Esophagus squamous epithelium (tissue), 5 donors: ENCODE data around the gene IPO8. TPM values are rescaled to one million over a fixed set of nuclear protein-coding genes. Genes with fewer than 3 reads are reported as not detected.

Experiments
- DNase-seq: peaks from one replicate; lab custom pipeline; 2025; lab: John Stamatoyannopoulos, UW
- H3K27ac ChIP-seq, 4 donors: fragments of 200-600 bp; sonication (generic); one replicate each; pipeline ENCODE4 v1.5.1; 2016 to 2019; ENCODE audit warnings: mild to moderate bottlenecking in 1 of 4
- H3K27me3 ChIP-seq, 4 donors: fragments of 200-600 bp; sonication (generic); 1 replicate in 3 of 4; 2 replicates in 1 of 4; pipeline versions ENCODE4 v1.5.1 to v1.6.0; 2017 to 2021; ENCODE audit warnings: antibody characterized with exemption in 1 of 4
- H3K36me3 ChIP-seq, 3 donors: fragments of 200-600 bp; sonication (generic); one replicate each; pipeline ENCODE4 v1.5.1; 2016 to 2019
- H3K4me1 ChIP-seq, 3 donors: fragments of 200-600 bp; sonication (generic); one replicate each; pipeline ENCODE4 v1.5.1; 2017 to 2019
- H3K4me3 ChIP-seq, 4 donors: fragments of 200-600 bp; sonication (generic); 1 replicate in 3 of 4; 2 replicates in 1 of 4; pipeline ENCODE4 v1.5.1; 2016 to 2019; ENCODE audit warnings: mild to moderate bottlenecking in 2 of 4, moderate library complexity in 1 of 4
- H3K9me3 ChIP-seq, 3 donors: fragments of 200-600 bp; sonication (generic); one replicate each; pipeline ENCODE4 v1.5.1; 2016 to 2019
- POLR2A ChIP-seq, 4 donors: fragments of 450-650 bp; IDR thresholded peaks; one replicate each; pipeline ENCODE4 v1.6.1; 2017; ENCODE audit warnings: antibody characterized with exemption in 4 of 4, mild to moderate bottlenecking in 4 of 4, moderate library complexity in 3 of 4
- WGBS, 2 donors: methylation state at CpG; one replicate each; pipeline ENCODE4 v1.1.5; 2018; 5-methylcytosine and 5-hydroxymethylcytosine counted together
- intact Hi-C: fragments of 100-400 bp; cut with DNase I; formaldehyde crosslinking; loops from one replicate; pipeline ENCODE4 v1.15.0; 2022
- total RNA-seq, 4 donors: library from RNA; depleted of rRNA; stranded (reverse); fragments of >200 nt; gene quantifications; one replicate each; pipeline ENCODE4 v1.1.0, GENCODE V29; 2016
- TF ChIP-seq, protein P1 (sequence below), 6 experiments: fragments of 450-650 bp in 4 of 6; fragments of 200-600 bp in 2 of 6; sonication (generic) in 2 of 6; IDR thresholded peaks; one replicate each; pipeline ENCODE4 v1.5.1; 2016 to 2019; ENCODE audit warnings: antibody characterized with exemption in 6 of 6, mild to moderate bottlenecking in 4 of 6, moderate library complexity in 4 of 6
- donor health status: DM: yes; HTN: yes; CAD: no.

Gene IPO8
- total RNA-seq, 4 donors from 2014 or later: 18.0 to 31.9 (median 29.0) TPM

DNA sequence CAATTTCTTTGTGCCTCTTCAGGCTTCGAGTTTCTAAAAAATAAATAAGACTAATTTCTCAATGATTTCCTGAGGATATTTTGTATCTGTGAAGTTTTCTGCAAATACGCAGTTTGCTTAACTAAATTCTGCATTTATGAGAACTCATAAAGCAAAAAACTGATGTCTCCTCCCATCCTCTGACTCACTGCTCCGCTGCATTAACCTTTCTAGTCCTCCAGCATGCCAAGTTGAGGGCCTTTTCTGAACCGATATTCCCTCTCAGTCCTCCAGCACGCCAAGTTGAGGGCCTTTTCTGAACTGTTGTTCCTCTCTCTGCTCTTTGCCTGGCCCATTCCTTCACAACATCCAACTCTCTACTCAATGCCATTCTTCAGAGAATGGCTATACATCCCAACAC lies 3.2 kb downstream of the IPO8 start:
- no peak overlapping the region for H3K4me3 ChIP-seq

DNA sequence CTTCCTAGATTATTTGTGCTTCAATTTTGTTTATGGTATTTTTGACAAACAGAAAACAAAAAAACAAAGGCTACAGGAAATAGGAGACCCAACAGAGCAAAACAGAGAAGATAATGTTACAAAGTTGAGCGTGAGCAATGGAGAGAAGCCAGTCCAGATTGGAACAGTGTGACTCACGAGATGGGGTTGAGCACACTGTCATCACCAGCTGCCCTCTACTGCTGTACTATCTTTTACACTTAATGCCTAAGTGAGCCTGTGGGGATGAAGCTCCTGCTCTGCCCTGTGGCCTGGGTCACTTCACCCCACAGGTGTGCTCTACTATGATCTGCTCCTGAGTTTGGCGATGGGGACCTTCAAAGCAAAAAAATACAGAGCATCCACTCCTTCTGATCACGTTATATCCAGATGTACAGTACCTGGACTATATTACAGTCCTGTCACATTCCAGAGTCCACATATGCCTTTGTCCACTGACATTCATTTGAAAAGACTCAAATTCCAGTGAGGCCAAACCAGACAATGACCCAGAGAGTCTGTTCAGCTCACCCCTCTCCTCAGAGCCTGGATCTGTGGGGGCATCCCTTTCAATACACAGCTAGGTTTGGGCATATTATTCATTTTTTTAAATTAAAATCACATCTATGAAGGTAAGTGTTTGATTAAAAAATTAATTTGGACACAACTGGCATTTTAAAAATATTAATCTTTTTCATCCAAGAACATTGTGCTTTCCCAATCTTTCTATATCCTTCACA lies 4.4 kb downstream of the IPO8 start:
- H3K9me3 ChIP-seq: no peaks in the 10 kb centered on the region
- no peak overlapping the region for H3K27ac ChIP-seq
- no peak for DNase-seq
- H3K4me3 ChIP-seq: no peak overlapping the region
- 69 to 70% methylated on average over 4 of the region's 4 CpGs for WGBS, 2 donors
- no peaks in the 10 kb centered on the region for H3K27me3 ChIP-seq
- TF ChIP-seq, protein P1, sequence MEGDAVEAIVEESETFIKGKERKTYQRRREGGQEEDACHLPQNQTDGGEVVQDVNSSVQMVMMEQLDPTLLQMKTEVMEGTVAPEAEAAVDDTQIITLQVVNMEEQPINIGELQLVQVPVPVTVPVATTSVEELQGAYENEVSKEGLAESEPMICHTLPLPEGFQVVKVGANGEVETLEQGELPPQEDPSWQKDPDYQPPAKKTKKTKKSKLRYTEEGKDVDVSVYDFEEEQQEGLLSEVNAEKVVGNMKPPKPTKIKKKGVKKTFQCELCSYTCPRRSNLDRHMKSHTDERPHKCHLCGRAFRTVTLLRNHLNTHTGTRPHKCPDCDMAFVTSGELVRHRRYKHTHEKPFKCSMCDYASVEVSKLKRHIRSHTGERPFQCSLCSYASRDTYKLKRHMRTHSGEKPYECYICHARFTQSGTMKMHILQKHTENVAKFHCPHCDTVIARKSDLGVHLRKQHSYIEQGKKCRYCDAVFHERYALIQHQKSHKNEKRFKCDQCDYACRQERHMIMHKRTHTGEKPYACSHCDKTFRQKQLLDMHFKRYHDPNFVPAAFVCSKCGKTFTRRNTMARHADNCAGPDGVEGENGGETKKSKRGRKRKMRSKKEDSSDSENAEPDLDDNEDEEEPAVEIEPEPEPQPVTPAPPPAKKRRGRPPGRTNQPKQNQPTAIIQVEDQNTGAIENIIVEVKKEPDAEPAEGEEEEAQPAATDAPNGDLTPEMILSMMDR (IDR thresholded peaks at IDR 0.05): no peak
- TF ChIP-seq POLR2A (IDR thresholded peaks at IDR 0.05): no peak
- H3K4me1 ChIP-seq: peaks cover 5 to 47% (median 18%) of the 10 kb centered on the region in 3 donors
- H3K36me3 ChIP-seq: peaks cover 0 to 5% (median 0%) of the 10 kb centered on the region in 3 donors
- intact Hi-C loops: no loop called here

More for the DNA sequence above, 3.2 kb downstream of the IPO8 start:
- intact Hi-C loops: no loop called here
- H3K9me3 ChIP-seq: no peaks in the 10 kb centered on the region
- TF ChIP-seq, protein P1 (IDR thresholded peaks at IDR 0.05): no peak
- no peak for TF ChIP-seq POLR2A (IDR thresholded peaks at IDR 0.05)
- peaks cover 0 to 2% (median 0%) of the 10 kb centered on the region in 3 donors for H3K36me3 ChIP-seq
- DNase-seq: no peak
- H3K4me1 ChIP-seq: peaks cover 9 to 50% (median 21%) of the 10 kb centered on the region in 3 donors
- H3K27ac ChIP-seq: no peak overlapping the region
- 63 to 71% methylated on average over 5 of the region's 5 CpGs for WGBS, 2 donors
- H3K27me3 ChIP-seq: no peaks in the 10 kb centered on the region

DNA sequence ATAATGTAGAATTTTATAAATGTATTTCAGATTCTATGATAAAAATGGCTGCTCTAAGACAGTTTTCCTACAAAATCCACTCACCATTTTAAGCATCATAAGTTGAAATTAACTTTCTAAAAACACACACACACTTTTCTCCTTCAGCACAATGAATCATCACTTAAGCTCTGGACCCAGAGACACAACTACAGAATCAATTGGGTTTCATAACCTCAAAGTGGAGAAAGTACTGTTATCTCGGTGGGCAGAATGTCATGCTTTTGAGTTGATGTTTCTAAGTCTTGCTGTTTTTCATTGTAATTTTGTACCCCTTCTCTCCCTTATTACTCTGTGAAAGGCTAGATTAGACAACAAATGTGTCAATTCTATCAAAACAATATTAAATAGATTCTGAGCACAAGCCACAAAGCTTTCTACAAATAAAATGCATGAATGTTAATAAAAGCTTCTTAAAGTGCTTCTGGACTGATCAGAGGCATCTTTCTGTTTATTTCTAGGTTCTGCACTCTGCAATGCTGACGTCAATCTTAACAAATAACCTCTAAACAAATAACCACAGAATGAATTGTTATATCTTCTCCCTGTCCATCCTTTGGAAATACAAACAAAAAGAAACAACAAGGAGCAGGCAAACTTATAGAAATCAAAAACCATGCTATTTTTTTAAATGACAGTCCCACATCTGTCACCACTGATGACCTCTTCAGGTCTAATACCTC lies 8.2 kb downstream of the IPO8 start:
- intact Hi-C loops: no loop called here
- WGBS, 2 donors: 82 to 85% methylated on average over 2 of the region's 2 CpGs
- DNase-seq: no peak
- Histone ChIP-seq H3K27me3 (no peaks in the 10 kb centered on the region), H3K36me3 (peaks cover 0 to 41% (median 0%) of the 10 kb centered on the region in 3 donors), H3K4me3 (no peak overlapping the region), H3K9me3 (no peaks in the 10 kb centered on the region), H3K4me1 (peaks cover 0 to 18% (median 0%) of the 10 kb centered on the region in 3 donors), H3K27ac (no peak overlapping the region)
- no peak for TF ChIP-seq POLR2A (IDR thresholded peaks at IDR 0.05)
- TF ChIP-seq, protein P1 (IDR thresholded peaks at IDR 0.05): no peak

DNA sequence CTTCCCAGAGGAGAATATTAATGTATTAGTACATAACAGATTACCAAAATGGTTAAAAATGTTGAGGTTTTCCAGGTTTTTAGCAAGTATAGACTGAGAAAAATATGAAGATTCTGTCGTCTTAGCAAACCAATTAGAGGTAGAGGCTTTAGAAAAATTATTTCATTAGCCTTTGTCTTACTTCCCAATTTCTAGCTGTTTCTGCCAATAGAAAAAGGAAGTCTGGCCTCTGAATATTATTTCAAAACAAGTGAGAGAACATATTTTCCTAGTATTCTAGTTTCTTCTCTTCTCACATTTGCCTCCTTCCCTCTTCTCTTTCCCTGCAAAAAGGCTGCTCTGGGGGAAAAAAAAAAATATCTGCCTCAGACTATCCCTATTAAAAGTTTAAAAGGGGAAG lies 16.4 kb downstream of the IPO8 start:
- TF ChIP-seq, protein P1 (IDR thresholded peaks at IDR 0.05): no peak
- no peak for TF ChIP-seq POLR2A (IDR thresholded peaks at IDR 0.05)
- H3K27ac ChIP-seq: no peak overlapping the region
- no peaks in the 10 kb centered on the region for H3K9me3 ChIP-seq
- H3K4me1 ChIP-seq: no peaks in the 10 kb centered on the region
- no peaks in the 10 kb centered on the region for H3K27me3 ChIP-seq
- intact Hi-C loops: no loop called here
- H3K4me3 ChIP-seq: no peak overlapping the region
- WGBS, 2 donors: 74 to 83% methylated on average over 1 of the region's 1 CpG
- DNase-seq: no peak
- H3K36me3 ChIP-seq: peaks cover 0 to 91% (median 0%) of the 10 kb centered on the region in 3 donors

DNA sequence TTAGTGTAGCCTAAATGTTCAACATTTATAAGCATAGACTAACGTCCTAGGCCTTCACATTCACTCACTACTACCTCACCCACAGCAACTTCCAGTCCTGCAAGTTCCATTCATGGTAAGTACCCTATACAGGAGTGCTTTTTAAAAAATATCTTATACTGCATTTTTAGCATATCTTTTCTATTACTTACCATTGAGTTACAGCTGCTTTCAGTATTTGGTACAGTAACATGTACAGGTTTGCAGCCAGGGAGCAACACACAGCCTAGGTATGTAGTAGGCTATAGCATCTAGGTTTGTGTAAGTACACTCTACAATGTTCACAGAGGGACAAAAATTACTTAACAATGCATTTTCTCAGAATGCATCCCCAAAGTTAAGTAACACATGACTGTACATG lies 17.4 kb downstream of the IPO8 start:
- no peak for DNase-seq
- H3K27me3 ChIP-seq: no peaks in the 10 kb centered on the region
- 89 to 90% methylated on average over 1 of the region's 1 CpG for WGBS, 2 donors
- no peak overlapping the region for H3K27ac ChIP-seq
- H3K4me3 ChIP-seq: no peak overlapping the region
- peaks cover 0 to 91% (median 0%) of the 10 kb centered on the region in 3 donors for H3K36me3 ChIP-seq
- TF ChIP-seq, protein P1 (IDR thresholded peaks at IDR 0.05): no peak
- no peak for TF ChIP-seq POLR2A (IDR thresholded peaks at IDR 0.05)
- intact Hi-C loops: no loop called here
- no peaks in the 10 kb centered on the region for H3K4me1 ChIP-seq
- H3K9me3 ChIP-seq: no peaks in the 10 kb centered on the region
